Epidermal melanocyte (primary cell): ENCODE results near the gene CHCHD1.
"Not testable (repeated sequence)": the region's sequence is repeated elsewhere in the genome, so short reads cannot be mapped to it uniquely, and the experiment has no call there.

ENCODE experiments used
- DNase-seq: peaks from one replicate; pipeline ENCODE4 v3.0.0; 2011; ENCODE audit warnings: low spot score; ENCODE audit not compliant: insufficient read length

The CHCHD1 gene

GRCh38 chr10:73768881-73769280 is 13.0 kb upstream of the CHCHD1 start:
- DNase-seq = no peak

- no peak for DNase-seq
Observed at GRCh38 chr10:73769396-73769795, 12.5 kb upstream of the CHCHD1 start.

- peak; percentile 91 for DNase-seq
Observed at GRCh38 chr10:73771722-73772280, 10.0 kb upstream of the CHCHD1 start.

- peak; percentile 58 for DNase-seq
Observed at GRCh38 chr10:73772281-73773151, 9.3 kb upstream of the CHCHD1 start.

- DNase-seq = no peak
Observed at GRCh38 chr10:73773152-73773879, 8.5 kb upstream of the CHCHD1 start.

GRCh38 chr10:73774637-73775036 is 7.2 kb upstream of the CHCHD1 start:
- no peak for DNase-seq

GRCh38 chr10:73779018-73779417 is 2.8 kb upstream of the CHCHD1 start:
- no peak for DNase-seq

- DNase-seq = no peak
Observed at GRCh38 chr10:73779539-73780197, 2.2 kb upstream of the CHCHD1 start.

GRCh38 chr10:73780301-73780700 is 1.5 kb upstream of the CHCHD1 start:
- DNase-seq = no peak

- DNase-seq = no peak
Observed at GRCh38 chr10:73780966-73781365, 882 bp upstream of the CHCHD1 start.

- DNase-seq = no peak
Observed at GRCh38 chr10:73781548-73781878, 335 bp upstream of the CHCHD1 start.

- DNase-seq = no peak
Observed at GRCh38 chr10:73782749-73783085, 869 bp downstream of the CHCHD1 start.

GRCh38 chr10:73785211-73785720 is 3.4 kb downstream of the CHCHD1 start, which contains the start of gene ZSWIM8:
Gene ZSWIM8 (plus strand): TSS chr10:73785606. CDS start chr10:73785879, 273 bp downstream.
- peak; percentile 98 for DNase-seq

- no peak for DNase-seq
Observed at GRCh38 chr10:73785721-73786511, 4.1 kb downstream of the CHCHD1 start.

- DNase-seq = no peak
Observed at GRCh38 chr10:73786512-73786885, 4.7 kb downstream of the CHCHD1 start.

GRCh38 chr10:73787031-73787800 is 5.4 kb downstream of the CHCHD1 start:
- DNase-seq = not testable (repeated sequence)

- peak; percentile 81 for DNase-seq
Observed at GRCh38 chr10:73788864-73789658, 7.2 kb downstream of the CHCHD1 start.

GRCh38 chr10:73789659-73790055 is 7.8 kb downstream of the CHCHD1 start:
- DNase-seq = no peak

- no peak for DNase-seq
Observed at GRCh38 chr10:73790886-73791625, 9.2 kb downstream of the CHCHD1 start.
